Measurements from ENCODE around the gene ASGR2.

DNA sequence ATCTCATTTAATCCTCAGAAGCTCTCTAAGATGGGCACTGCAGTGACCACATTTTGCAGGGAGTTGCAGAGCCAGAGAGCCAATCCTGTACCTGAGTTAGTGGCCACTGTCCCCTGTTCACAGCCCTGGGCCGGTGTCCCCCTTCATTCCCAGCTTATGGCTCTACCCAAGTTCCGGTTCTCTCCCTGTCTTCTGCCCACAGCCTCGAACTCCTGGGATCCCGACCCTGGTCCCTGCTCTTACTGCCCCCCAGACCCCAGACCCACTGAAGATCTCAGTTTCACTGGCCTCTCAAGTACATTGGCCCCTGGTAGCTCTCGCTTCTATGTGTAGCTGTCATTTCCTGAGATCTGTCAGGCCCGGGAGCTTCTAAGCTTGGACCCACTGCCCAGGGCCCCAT lies 12.2 kb downstream of the ASGR2 start:
- TF ChIP-seq, protein P1, sequence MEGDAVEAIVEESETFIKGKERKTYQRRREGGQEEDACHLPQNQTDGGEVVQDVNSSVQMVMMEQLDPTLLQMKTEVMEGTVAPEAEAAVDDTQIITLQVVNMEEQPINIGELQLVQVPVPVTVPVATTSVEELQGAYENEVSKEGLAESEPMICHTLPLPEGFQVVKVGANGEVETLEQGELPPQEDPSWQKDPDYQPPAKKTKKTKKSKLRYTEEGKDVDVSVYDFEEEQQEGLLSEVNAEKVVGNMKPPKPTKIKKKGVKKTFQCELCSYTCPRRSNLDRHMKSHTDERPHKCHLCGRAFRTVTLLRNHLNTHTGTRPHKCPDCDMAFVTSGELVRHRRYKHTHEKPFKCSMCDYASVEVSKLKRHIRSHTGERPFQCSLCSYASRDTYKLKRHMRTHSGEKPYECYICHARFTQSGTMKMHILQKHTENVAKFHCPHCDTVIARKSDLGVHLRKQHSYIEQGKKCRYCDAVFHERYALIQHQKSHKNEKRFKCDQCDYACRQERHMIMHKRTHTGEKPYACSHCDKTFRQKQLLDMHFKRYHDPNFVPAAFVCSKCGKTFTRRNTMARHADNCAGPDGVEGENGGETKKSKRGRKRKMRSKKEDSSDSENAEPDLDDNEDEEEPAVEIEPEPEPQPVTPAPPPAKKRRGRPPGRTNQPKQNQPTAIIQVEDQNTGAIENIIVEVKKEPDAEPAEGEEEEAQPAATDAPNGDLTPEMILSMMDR (IDR thresholded peaks at IDR 0.05) = no peak
- no peak for TF ChIP-seq POLR2A (IDR thresholded peaks at IDR 0.05)
